GM19351 (cell line): ENCODE measurements around the gene SLC24A1.

ENCODE experiments used
- ATAC-seq: cut with Tn5 transposase; IDR thresholded peaks from one replicate; pipeline ENCODE4 v1.9.1; 2021; ENCODE audit warnings: mild to moderate bottlenecking, moderate library complexity; ENCODE audit not compliant: unreplicated experiment

SLC24A1 gene

DNA sequence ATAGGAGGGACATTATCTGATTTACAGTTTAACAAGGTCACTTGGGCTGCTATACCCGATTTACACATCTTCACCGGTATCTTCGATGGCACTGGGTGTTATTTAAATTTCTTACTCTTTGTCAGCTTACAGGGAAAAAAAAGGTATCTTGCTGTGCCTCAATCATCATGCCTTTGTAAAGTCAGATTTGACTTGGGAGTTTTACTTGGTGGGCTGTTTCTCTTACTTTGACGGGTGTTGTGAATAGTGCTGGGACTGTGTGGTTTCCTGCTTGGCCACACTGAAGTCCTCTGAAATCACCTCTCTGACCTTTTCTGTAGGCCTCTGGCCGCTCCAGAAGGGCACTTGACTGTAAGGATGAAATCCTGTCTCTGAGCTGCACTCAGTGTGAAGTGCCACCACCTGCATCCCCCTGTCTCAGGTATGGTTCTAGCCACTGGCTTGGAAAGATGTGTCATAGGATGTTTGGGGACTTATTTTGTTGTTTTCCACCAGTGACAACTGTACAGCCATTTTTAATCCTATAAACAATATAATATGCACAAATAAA lies 3.1 kb upstream of the SLC24A1 start:
- no peak for ATAC-seq

- ATAC-seq: no peak
These were observed 2.0 kb upstream of the SLC24A1 start for GRCh38 chr15:65619626-65620290.

- ATAC-seq: no peak
These were observed 905 bp upstream of the SLC24A1 start for GRCh38 chr15:65620833-65621232.

- ATAC-seq: no peak
These were observed 1.4 kb downstream of the SLC24A1 start for GRCh38 chr15:65623103-65623502.

DNA sequence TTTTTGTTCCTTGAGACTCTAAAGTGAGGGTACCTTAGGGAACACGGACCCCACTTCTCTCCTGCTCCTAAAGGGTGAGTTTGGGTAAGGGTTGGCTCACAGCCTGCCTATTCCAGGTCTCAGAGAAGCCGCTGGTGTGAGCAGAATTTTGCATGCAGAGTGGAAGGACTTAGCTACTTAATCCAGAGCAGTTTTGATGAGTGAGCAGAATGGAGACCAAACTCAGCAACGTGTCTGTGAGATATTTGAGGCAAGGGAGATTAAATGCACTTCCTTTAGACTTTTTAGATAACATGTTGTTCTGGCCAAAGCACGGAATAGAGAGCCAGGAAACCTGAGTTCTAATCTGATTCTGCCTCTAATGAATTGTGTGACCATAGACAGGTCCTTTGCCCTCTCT lies 5.1 kb downstream of the SLC24A1 start:
- no peak for ATAC-seq

GRCh38 chr15:65629548-65629947 lies 7.8 kb downstream of the SLC24A1 start:
- no peak for ATAC-seq

GRCh38 chr15:65630760-65631159 lies 9.0 kb downstream of the SLC24A1 start:
- ATAC-seq: no peak

DNA sequence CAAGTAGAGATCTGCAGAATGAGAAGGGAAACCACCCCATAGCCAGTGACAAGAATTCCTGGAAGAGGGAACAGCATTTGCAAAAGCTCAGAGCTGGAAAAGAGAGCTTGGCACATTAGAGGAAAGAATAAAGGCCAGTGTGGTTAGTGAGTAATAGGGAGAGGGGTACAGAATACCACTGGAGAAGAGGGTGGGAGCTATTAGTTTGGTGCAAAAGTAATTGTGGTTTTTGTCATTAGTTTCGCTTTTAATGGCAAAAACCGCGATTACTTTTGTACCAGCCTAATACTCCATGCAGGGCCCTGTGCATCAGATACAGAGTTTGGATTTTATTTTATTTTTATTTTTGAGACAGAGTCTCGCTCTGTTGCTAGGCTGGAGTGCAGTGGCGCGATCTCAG lies 9.8 kb downstream of the SLC24A1 start:
- ATAC-seq: no peak

GRCh38 chr15:65632780-65633375 lies 11.1 kb downstream of the SLC24A1 start:
- ATAC-seq: no peak

- no peak for ATAC-seq
These were observed 12.0 kb downstream of the SLC24A1 start for GRCh38 chr15:65633752-65634151.

GRCh38 chr15:65634356-65634755 lies 12.6 kb downstream of the SLC24A1 start:
- ATAC-seq: no peak

GRCh38 chr15:65638109-65638508 lies 16.4 kb downstream of the SLC24A1 start:
- no peak for ATAC-seq

DNA sequence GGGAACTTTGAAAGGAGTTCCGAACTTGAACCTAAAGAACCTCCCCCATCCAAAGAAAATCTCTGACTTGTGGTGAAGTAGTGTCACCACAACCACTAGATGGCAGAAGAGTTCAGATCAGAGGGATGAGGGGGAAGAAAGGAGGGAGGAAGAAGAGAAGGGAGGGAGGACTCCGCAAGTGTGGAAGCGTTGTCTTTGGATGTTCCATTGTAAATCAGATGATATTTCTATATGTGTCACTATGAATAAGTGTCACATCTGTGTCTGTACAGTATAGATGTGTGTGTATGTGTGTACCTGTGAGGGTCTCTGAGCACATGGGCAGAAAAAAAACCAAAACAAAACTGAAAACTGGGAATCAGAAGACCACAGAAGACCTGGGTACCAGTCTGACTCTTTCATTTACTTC lies 16.9 kb downstream of the SLC24A1 start:
- ATAC-seq: no peak

- no peak for ATAC-seq
These were observed 17.8 kb downstream of the SLC24A1 start for GRCh38 chr15:65639509-65639908.

DNA sequence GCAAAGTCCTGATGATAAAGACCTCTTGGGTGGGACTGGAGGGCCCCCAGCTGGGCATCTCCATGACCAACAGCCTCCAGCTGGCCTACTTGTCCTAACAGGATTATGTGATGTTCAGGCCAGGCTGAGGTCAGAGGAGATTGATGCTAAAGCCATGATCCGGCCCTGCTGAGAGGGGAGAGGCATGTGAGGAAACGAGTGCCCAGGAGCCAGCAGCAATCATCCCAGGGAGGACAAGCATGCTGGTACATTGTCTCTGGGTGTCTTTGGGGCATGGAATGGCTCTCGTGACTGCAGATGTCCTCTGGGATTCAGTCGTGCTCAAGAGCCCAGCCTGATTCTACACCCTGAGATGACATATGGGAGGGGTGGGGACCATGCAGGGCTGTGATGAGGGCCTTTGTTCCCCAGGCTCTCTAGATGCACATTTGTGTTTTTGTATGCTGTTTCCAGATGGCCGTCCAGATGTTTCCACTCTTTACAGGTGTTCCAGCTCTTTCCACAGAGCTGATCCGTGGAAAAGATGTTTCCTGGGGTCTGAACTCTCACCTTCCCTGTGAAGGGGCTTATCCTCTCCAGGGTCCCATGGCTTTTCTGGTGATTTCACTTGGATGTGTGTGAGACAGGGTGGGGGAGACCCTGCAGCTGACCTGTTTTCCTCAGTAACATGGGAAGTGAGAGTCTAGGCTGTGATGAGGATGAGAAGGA lies 20.2 kb downstream of the SLC24A1 start:
- no peak for ATAC-seq

GRCh38 chr15:65642594-65642993 lies 20.9 kb downstream of the SLC24A1 start:
- no peak for ATAC-seq

GRCh38 chr15:65644282-65644681 lies 22.5 kb downstream of the SLC24A1 start:
- ATAC-seq: no peak

DNA sequence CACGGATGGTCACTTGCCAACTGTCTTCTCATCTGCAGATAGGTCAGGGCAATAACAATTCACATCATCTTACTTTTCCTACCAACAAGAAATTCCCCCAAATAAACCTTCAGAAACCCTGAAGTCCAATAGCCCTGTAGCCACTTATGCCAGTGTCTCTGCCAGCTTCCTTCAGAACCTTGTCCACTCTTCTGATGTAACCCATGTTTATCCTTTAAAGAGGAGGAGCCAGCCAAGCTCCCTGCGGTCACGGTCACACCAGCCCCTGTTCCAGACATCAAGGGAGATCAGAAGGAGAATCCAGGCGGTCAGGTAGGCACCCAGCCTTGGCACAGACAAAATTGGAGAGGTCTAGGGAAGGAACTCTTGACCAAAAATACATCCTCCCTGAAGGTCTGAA lies 23.7 kb downstream of the SLC24A1 start:
- no peak for ATAC-seq

DNA sequence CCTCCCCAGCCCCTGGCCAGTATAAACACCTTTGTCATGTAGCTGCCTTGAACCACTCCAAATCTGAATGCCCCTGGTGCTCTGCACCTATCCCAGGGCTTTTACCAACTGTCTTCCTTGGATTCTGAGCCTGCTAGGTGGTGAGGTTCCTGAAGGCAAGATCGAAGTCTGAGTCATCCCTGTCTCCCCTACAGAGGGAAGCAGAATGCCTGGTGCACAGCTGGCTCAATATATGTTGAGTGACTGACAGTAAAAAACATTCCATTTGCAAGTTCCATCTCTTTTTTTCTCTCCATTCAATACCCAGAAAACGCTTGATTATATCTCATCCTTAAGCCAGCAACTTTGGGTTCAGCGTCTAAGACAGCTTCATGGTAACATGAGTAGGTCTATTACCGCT lies 24.7 kb downstream of the SLC24A1 start:
- ATAC-seq: no peak

GRCh38 chr15:65650312-65651041 lies 28.7 kb downstream of the SLC24A1 start:
- no peak for ATAC-seq

DNA sequence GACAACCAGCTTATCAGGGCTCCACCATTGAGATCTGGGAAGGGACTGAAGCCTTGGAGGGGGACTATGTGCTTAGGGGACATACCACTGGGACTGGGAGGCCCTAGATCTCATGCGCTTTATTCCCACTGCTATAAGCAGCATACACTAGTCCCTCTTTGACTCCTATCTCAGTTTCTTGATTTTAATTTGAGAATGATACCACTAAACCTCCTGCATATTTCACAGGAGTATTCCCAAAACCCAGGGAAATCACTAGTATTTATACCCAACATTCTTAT lies 29.2 kb downstream of the SLC24A1 start:
- ATAC-seq: no peak
